ENCODE data around the gene KEL.
A peak's percentile ranks its signal among the peaks of the same experiment; 100 is the strongest.
"Not testable (repeated sequence)": the region's sequence is repeated elsewhere in the genome, so short reads cannot be mapped to it uniquely, and the experiment has no call there.

Gene KEL

DNA sequence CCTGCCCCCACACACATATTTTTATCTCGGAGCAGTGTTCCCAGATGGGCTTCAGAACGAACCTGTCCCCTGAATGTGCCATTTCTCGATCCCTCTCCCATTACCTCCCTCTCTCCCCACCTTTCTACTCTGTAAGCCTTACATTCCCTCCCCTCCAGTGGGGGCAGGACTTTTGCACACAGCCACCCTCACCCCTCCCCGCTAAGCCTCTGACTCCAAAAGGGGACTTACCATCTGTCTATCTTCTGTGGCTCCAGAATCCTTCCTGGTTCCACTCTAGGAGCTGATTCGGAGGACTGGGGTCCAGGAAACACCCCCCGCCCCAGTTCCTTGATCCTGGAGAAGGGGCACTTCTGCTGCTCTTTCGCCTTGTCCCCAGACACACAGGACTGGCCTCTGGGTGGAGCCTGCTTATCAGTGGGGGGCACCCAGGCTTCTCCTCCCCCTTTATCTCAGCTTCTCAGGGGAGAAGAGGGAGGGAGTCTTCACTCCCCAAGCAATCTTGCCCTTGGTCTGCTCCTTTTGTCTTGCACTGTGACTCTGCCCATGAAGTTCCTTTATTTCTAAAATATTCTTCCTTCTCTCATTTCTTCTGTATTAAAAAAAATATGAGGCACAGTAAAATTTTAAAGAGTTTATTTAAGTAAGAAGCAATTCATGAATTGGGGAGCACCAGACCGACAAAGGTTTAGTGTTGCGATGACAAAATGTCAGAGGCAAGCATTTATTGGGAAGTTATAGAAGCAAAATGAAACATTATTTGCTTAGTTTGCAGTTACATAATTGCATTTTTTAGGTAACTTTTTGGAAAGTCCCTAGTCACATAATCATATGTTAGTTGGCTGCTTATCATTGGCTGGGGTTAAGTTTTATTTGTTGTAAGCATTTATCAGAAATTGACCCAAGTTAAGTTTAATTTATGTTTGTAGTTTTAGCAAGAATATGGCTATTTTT, at the start of gene KEL:
TSS of gene KEL (minus strand) at position 391 of the 954 bp plus-strand sequence. CDS start at position 234, 157 bp downstream.
- no peak for DNase-seq

- peak; percentile 91 for DNase-seq
Observed at GRCh38 chr7:143008007-143008901, 46.1 kb upstream of the KEL start.

DNA sequence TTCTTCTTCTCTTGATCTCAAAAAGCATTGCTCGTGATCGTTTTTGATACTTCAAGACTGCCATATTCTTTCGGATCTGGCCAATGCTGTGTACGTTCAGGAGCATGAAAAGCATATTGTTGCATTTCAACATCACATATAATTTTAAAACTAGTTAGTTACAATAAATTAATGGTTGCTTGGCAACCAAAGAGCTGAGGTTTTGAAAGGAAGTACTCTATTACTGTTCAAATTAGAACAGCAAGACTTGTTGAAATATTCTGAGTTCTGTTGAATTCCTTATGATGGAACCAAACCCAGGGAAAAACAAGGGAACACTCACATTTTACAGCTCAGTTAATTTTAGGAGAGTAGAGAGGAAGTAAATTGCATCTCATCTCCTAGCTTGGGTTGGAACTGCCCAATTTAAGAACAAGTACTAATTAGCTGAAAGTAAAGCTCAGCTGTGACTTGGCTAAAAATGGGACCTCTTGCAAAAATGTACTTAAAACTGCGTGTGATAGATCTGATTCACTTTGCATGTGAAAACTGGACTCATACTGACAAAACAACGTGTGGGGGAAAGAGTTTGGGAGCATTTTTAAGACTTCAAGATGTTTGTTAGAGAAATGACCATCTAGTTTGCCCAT, 43.6 kb upstream of the KEL start:
- DNase-seq, result no peak

GRCh38 chr7:143003393-143004051, 41.4 kb upstream of the KEL start:
- DNase-seq, result peak; percentile 69

DNA sequence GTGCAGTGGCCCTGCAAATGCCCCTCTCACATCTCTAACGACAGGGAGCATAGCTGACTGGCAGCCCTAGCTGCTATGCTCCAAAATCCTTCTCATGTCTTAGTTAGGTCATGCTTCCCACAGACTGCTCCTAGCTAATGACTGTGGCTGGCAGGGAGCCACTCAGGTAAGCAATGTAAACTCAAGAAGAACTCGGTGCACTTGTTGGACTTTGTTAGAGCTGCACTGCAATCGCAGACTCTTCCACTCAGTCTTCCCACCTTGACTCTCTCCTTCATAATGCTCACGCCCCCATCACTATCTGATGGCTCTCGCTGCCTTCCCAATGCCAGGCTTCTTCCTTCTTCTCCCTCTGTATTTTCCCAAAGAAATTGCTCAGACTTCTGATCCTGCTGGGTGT, 40.7 kb upstream of the KEL start:
- no peak for DNase-seq

- DNase-seq, result no peak
Observed at GRCh38 chr7:143002106-143002505, 39.9 kb upstream of the KEL start.

- no peak for DNase-seq
Observed at GRCh38 chr7:143000648-143001047, 38.5 kb upstream of the KEL start.

- DNase-seq, result no peak
Observed at GRCh38 chr7:142999793-143000192, 37.6 kb upstream of the KEL start.

DNA sequence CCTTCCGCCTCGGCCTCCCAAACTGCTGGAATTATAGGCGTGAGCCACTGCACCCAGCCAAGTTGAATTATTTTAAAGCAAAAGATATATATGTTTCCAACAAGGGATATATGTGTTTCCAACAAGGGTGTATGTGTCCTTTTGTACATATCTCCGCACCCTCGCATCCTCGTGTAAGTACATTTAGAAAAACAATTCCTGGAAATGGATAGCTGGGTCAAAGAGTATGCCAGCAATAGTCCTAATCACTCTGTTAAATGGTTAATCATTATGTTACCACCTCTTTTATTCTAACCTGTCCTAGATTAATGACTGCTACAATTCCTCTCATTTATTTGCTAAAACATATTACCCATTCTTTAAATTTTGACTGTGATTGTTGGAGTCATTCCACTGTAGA, 36.8 kb upstream of the KEL start:
- DNase-seq, result no peak

DNA sequence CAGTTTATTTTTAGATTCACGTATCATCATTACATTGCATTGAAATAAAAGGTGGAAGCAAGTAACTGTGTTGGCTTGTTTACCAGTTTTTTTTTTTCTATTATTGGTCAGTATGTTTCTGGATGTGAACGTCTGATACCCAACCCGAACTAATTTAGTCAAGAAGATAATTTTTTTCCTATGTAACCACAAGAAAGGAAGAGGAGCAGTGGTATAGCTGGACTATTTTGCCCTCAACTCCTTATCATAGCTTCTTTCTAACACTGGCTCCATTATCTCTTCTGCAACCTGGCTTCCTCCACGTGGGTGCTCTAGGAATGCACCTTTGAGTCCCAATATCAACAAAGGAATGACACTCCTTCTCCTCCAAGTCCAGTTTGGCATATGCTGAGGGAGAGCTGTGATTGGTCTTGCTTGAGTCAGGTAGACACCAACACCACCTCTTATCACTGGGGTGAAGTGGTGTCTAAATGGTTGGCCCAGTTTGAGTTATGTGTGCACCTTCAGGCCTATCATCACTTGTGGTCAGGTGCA, 35.4 kb upstream of the KEL start:
- DNase-seq, result no peak

- no peak for DNase-seq
Observed at GRCh38 chr7:142992427-142992826, 30.3 kb upstream of the KEL start.

DNA sequence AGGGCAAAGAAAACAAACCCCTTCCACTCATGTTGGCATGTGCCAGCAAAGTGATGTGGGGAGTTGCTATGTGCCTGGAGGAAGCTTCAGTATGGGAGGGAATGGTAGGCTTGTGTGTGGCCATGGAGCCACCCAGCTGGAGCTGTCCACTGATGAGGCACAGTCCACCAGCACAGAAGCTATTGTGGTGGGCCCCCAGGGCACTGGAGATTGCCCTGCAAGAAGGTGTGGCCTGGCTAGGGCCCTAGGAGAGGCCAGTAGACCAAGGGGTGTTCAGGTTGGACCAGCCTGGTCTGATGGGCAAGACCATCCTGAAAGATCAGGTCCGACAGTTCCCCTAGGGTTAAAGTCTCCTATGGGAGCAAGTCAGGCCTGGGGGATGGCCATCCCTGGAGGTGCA, 22.1 kb upstream of the KEL start:
- DNase-seq, result no peak

DNA sequence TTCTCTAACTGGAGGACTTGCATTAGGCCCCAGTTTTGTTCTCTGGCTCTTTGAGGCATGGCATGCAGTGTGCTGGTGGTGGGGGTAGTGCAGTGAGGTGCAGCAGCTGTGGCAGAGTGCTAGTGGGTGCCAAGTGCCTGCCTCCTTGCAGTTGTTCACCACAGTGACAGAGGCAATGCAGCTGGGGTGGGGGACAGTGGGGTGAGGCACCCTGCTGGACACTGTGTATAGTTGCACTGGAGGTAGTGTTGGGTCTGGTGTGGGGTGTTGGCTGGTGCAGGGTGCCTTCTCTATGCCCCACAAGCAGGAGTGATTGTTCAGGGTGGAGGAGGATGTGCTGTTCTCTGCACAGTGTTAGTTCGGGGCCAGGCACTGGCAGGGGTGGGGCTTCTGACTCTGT, 21.7 kb upstream of the KEL start:
- no peak for DNase-seq

GRCh38 chr7:142978402-142978801, 16.2 kb upstream of the KEL start:
- not testable (repeated sequence) for DNase-seq

GRCh38 chr7:142974626-142975025, 12.5 kb upstream of the KEL start:
- no peak for DNase-seq

DNA sequence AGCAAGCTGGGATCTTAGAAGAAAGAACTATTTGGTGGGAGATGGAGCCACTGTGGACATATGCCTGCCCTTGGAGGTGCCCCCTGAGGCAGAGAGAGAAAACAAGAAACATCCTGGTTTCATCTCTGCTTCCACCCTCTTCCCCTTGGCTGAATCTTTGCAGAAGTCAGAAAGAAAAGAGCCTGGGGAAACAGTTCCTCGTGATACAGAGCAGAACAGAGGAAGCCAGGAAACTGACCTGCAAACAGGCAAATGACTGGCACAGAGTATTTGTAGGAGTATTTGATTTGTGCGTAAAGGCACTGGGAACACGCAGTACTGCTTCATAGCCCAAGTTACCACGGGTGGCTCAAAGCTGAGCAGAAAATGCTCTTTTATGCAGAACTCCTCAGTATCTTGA, 7.0 kb upstream of the KEL start:
- DNase-seq, result no peak

GRCh38 chr7:142968229-142968628, 6.1 kb upstream of the KEL start:
- no peak for DNase-seq

- DNase-seq, result no peak
Observed at GRCh38 chr7:142964502-142965246, 2.5 kb upstream of the KEL start.

DNA sequence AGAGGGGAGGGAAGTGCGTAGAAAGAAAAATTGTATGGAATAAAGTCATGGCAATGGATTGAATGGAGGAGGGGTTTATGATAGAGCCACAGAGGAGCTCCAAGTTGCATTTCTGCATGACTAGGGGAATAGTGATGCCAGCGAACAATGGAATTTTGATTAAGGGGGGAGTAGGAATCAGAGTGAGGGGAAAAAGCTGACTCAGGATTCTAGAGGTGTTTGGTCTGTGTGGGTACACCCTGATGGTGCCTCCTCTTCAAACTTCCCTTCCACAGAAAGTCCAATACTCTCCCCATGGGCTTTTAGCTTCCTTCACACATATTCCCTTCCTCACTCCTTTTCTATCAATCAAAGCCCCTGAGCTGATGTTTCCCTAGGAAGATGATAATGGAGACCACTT, 1.8 kb upstream of the KEL start:
- DNase-seq, result no peak

DNA sequence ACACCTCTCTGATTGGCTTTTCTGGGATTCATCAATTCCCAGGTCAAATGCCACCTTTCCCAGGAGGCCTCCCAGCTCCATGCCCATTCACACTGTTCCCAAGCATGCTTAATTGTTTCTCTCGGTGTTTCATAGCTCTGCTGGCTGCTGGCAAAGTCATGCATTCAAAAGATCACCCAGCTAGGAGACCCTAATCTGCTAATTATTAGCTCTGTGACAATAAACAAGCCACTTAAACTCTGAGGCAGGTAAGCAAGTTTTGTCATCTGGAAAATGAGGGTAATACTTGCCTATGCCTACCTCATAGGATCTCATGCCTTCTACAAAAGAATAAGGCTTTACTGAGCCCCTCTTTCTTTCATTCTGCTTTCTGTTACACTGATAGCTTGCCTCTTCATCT, 828 bp upstream of the KEL start:
- DNase-seq, result no peak

DNA sequence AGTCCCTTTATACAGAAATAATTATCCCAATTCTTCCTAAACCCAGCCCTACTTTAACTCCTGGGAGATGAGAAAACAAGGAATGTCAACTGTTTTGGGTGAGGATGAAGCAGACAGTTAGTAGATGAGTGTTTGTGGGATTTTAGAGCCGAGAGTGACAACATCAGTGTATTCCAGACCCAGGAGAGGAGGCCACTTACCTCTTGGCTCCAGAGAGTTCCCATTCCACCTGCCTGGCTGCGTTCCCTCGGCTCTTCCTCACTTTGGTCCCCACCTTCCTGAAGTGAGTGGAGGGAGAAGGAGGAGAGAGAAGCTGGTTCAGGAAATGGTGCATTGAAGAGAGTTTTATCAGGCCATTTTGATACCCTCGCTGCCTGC, 579 bp downstream of the KEL start:
- no peak for DNase-seq
